NCI-H187 (cell line): ENCODE measurements around the gene RPL37A.

ENCODE experiments used
- DNase-seq, 2 experiments: peaks; one replicate each; lab custom pipeline; 2025; lab: John Stamatoyannopoulos, UW

RPL37A gene

DNA sequence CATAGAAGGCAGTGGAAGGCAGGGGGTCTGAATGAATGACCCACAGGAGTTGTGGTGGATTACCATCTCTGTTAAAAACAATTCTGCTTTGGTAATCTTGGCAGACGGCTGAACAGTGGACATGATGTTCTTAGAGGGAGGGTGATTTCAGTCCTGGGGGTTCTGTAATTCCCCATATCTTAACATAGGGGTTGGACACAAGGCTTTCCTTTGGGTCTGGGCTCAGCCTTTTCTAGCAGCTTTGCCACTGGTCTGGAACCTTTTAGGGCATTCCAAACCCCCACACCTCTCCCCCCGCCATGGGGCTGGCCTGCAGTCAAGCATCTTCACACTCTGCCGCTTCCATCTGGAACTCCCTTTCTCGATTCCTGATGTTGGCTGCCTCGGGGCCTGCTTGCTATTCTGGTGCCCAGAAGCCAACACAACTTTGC lies 50.3 kb downstream of the RPL37A start:
- DNase-seq, result no peak

GRCh38 chr2:216549926-216550690 lies 51.5 kb downstream of the RPL37A start:
- no peak for DNase-seq

GRCh38 chr2:216551234-216552068 lies 52.8 kb downstream of the RPL37A start:
- no peak for DNase-seq

DNA sequence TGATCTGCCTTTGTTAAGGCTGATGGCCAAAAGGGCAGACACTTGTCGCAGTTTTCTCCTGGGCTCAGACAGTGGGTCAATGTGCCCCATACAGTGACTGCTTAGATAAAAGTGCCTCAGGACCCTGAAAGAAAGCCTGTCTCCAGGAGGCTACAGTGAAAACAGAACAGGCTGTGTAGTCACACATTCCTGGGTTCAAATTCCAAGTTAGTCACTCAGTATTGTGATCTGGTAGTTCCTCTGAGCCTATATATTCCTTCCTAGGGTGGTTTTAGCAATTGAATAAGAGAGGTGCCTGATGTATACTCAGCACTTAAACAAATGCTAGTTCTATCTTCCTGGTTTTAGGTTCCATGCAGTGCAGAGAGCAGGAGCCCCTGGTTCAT lies 54.4 kb downstream of the RPL37A start:
- no peak for DNase-seq
